GM19463 (cell line): ENCODE data around the gene IL36B.

Experiments
- ATAC-seq: cut with Tn5 transposase; IDR thresholded peaks from one replicate; pipeline ENCODE4 v1.9.1; 2021; ENCODE audit warnings: mild to moderate bottlenecking, moderate library complexity; ENCODE audit not compliant: unreplicated experiment

The IL36B gene

GRCh38 chr2:113056521-113056920 is 3.9 kb upstream of the IL36B start:
- ATAC-seq: no peak

- no peak for ATAC-seq
Observed at GRCh38 chr2:113054066-113054465, 1.4 kb upstream of the IL36B start.

GRCh38 chr2:113053666-113054065 is 999 bp upstream of the IL36B start:
- no peak for ATAC-seq

- ATAC-seq: no peak
Observed at GRCh38 chr2:113050921-113051895, 1.5 kb downstream of the IL36B start.

- ATAC-seq: no peak
Observed at GRCh38 chr2:113046465-113046864, 6.2 kb downstream of the IL36B start.

GRCh38 chr2:113041871-113042270 is 10.8 kb downstream of the IL36B start:
- no peak for ATAC-seq

GRCh38 chr2:113039719-113040118 is 12.9 kb downstream of the IL36B start:
- ATAC-seq: no peak

- ATAC-seq: no peak
Observed at GRCh38 chr2:113039158-113039557, 13.5 kb downstream of the IL36B start.

- ATAC-seq: no peak
Observed at GRCh38 chr2:113038291-113038690, 14.4 kb downstream of the IL36B start.

GRCh38 chr2:113036763-113037162 is 15.9 kb downstream of the IL36B start:
- ATAC-seq: no peak

GRCh38 chr2:113034016-113034415 is 18.7 kb downstream of the IL36B start:
- ATAC-seq: no peak

- no peak for ATAC-seq
Observed at GRCh38 chr2:113032737-113033136, 19.9 kb downstream of the IL36B start.

- no peak for ATAC-seq
Observed at GRCh38 chr2:113028112-113028511, 24.6 kb downstream of the IL36B start.

GRCh38 chr2:113027691-113028090 is 25.0 kb downstream of the IL36B start:
- ATAC-seq: no peak

- ATAC-seq: no peak
Observed at GRCh38 chr2:113025737-113026136, 26.9 kb downstream of the IL36B start.

GRCh38 chr2:113024764-113025163 is 27.9 kb downstream of the IL36B start:
- ATAC-seq: no peak

- ATAC-seq: no peak
Observed at GRCh38 chr2:113021312-113021711, 31.4 kb downstream of the IL36B start.

GRCh38 chr2:113018509-113018908 is 34.2 kb downstream of the IL36B start:
- no peak for ATAC-seq

- no peak for ATAC-seq
Observed at GRCh38 chr2:113015655-113016054, 37.0 kb downstream of the IL36B start.

GRCh38 chr2:113015042-113015441 is 37.6 kb downstream of the IL36B start:
- no peak for ATAC-seq

- ATAC-seq: no peak
Observed at GRCh38 chr2:113014067-113014466, 38.6 kb downstream of the IL36B start.

GRCh38 chr2:113013336-113013661 is 39.4 kb downstream of the IL36B start:
- ATAC-seq: no peak
